ENCODE results near the gene PLGRKT.
"Not testable (repeated sequence)": the region's sequence is repeated elsewhere in the genome, so short reads cannot be mapped to it uniquely, and the experiment has no call there.

The PLGRKT gene

GRCh38 chr9:5429873-5430564 is 7.7 kb downstream of the PLGRKT start:
- no peak for DNase-seq

- DNase-seq, result no peak
These were observed 8.8 kb downstream of the PLGRKT start for GRCh38 chr9:5428794-5429528.

DNA sequence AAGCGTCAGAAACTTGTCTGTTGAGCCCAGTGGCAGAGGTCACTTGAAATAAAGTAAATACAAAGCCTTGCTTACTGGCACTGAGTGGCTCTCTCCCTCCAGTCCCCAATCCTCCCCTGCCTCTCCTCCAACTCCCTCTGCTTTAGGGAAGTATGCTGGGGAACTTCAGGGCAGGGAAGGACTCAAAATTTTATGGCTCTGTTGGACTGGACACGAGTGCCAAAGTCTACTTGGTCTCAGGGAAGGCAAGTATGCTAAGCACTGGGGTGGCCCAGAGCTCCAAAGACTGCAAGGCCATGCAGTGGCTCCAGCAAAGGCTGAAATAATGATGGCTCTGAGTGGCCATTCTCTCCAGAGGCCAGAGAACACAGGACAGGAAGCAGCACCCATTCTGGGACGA is 9.6 kb downstream of the PLGRKT start:
- DNase-seq, result no peak

- DNase-seq, result no peak
These were observed 10.7 kb downstream of the PLGRKT start for GRCh38 chr9:5427005-5427404.

GRCh38 chr9:5425006-5425628 is 12.6 kb downstream of the PLGRKT start:
- DNase-seq, result no peak

- DNase-seq, result no peak
These were observed 15.4 kb downstream of the PLGRKT start for GRCh38 chr9:5422276-5422675.

DNA sequence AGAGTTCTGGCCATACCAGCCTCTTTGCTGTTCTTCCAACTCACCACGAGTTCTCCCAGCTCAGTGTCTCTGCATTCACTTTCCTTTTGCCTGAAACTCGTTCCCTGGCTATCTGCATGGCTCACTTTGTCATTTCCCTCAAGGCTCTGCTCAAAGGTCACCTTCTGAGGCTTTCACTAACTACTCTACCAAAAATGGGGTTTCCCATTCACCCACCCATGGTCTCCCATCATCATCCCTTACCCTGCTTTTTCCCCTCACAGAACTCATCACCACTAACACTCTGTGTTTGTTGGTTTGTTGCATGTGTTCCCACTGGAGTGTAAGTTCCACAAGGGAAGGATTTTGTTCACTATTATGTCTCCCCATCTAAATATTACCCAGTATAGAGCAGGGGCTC is 16.6 kb downstream of the PLGRKT start:
- no peak for DNase-seq

- no peak for DNase-seq
These were observed 17.7 kb downstream of the PLGRKT start for GRCh38 chr9:5419987-5420386.

- no peak for DNase-seq
These were observed 19.2 kb downstream of the PLGRKT start for GRCh38 chr9:5418481-5418880.

GRCh38 chr9:5416953-5417352 is 20.8 kb downstream of the PLGRKT start:
- DNase-seq, result no peak

DNA sequence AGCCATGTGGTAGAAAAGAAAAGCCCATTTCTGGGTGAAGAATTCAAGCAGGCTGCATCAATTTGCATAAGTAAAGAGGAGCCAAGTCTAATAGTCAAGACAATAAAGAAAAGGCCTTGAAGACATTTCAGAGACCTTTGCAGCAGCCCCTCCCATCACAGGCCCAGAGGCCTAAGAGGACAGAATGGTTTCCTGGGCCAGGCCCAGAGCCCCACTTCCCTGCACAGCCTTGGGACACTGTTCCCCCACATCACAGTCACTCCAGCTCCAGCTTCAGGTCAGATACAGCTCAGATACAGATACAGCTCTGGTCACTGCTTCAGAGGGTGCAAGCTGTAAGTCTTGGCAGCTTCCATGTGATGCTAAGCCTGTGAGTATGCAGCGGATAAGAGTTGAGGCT is 29.1 kb downstream of the PLGRKT start:
- DNase-seq, result no peak

- DNase-seq, result no peak
These were observed 35.5 kb downstream of the PLGRKT start for GRCh38 chr9:5402217-5402616.

GRCh38 chr9:5397547-5397946 is 40.2 kb downstream of the PLGRKT start:
- DNase-seq, result not testable (repeated sequence)

DNA sequence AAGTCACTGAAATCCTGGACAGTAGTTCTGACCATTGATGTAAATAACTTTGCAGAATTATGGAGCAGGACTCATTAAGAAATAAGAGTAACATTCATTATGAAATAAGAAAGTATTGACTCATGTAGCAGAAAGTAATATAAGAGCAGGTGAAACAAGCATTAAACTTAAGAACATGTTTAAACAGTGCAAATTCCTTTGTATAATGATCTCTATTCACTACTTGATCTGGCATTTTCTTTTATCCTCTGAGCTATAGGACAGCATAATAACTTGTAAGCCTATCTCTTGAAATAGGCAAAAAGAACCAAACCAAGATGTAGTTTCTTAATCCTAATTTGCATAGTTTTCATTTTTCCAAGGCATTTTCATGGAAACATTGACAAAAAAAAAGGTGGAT is 42.3 kb downstream of the PLGRKT start:
- no peak for DNase-seq

- not testable (repeated sequence) for DNase-seq
These were observed 43.7 kb downstream of the PLGRKT start for GRCh38 chr9:5393976-5394375.

DNA sequence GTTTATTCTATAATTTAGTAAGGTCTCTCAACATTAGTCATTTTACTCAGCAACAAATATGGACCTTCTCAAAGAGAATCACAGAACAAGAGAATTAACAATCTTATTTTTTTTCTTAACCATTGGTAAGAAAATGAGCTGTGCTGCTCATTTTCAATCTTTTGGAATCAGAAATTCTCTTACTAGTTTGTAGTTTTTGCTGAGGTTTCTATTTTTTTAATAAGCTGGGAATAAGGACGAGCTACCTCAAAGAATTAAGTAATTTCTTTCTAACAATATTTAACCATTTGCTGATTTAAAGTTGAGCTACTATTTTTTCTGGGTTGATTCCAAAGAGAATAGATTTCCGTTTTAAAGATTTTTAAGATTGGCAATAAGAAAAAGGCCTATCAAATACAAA is 44.2 kb downstream of the PLGRKT start:
- no peak for DNase-seq

DNA sequence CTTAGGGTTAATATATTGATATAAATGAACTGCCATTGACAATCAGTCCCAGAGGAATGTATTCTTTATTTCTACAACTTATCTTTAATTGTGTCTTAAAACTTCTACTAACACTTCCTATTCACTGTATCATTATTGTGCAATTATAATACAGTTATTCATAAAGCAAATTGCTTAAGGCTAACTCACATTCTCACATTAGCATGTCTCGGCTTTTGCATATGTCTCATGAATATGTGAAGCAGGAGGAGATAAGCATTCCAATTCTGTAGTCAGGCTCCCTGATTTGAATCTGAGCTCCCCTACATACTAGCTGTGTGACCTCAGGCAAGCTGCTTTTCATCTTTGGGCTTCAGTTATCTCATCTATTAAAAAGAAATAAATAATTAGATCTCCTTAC is 45.4 kb downstream of the PLGRKT start:
- no peak for DNase-seq

DNA sequence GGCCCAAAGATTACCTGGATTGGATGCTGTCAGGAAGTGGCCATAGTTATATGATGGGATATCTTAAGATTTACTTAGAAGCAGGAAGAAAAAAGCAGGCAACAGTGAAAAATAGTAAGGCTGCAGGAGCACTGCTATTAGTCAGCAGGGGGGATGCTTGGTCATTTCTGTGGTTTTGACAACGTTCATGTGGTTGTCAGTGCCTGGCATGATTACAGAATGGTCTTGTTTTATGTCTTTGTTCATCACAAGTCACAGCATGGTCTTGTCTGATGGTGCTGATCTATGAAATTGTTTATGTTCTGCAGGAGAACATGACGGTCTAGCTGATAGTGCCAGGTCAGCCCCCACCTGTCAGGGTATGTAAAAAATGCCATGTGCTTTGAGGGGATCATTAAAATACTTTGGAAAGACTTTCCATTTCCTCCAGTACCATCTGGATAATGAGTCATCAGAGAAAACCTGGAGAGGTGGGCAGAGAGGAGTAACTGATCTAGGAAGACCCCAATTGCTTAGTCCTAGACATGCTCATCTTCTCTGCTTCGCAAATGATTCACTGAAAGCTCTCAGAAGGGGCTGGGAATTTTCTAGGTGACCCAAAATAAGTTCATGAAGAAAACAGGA is 48.5 kb downstream of the PLGRKT start:
- DNase-seq, result peak; percentile 47

DNA sequence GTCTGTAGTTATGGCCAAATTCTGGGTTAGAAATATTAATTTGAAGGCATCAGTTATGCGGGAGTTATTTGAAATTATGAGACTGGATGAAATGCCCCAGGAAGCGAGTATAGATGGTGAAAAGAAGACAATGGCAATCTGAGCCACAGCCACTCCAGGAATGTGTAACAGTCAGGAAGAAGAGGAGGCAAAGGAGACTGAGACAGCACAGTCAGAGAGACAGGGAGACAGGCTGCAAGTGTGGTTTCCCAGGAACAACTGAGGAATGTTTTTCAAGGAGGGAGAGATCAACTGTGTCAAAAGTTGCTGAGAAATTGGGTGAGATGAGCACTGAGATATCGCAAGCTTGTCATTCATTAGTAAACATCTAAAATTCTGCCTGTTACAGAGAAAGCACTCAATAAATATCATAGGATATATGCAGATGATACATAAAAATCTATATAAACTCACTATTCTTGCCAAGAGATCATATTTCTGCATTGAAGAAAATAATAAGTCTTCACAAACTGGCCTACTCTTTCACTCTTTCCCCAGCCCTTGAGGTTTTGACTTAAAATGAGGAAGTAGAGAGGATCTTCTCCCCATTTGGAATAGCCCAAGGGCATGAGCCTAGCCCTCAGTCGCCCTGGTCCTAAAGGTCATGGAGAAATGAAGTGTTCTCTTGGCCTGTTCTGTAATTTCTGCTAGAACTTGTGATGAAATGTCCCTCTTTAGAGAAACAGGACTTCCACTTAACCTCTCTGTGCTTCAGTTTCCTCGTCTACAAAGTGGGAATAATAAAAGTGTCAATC is 49.5 kb downstream of the PLGRKT start:
- no peak for DNase-seq

- no peak for DNase-seq
These were observed 53.3 kb downstream of the PLGRKT start for GRCh38 chr9:5384436-5384835.

GRCh38 chr9:5382479-5382878 is 55.2 kb downstream of the PLGRKT start:
- DNase-seq, result no peak

DNA sequence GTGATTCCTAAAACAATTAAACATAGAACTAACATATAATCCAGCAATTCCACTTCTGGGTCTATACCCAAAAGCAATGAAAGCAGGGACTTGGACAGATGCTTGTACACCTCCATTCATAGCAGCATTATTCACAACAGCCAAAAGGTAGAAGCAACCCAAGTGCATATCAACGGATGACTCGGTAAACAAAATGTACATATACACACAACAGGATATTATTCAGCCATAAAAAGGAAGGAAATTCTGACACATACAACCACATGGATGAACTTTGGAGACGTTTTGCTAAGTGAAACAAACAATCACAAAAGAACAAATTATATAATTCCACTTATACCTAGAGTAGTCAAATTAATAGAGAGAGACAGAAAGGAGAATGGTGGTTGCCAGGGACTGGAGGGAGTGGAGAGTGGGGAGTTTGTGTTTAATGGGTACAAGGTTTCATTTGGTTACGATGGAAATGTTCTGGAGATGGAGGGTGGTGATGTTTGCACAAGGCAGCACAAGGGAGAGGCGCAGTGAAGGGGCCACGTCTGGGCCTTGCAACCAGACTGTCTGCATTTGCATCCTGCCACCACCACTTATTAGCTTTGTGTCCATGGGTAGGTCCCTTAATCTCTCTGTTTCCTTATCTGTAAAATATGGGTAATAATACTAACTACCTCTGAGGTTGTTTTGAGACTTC is 61.8 kb downstream of the PLGRKT start:
- no peak for DNase-seq
